Brain microvascular endothelial cell (primary cell): ENCODE measurements around the gene DOCK1.
"Not testable (repeated sequence)": the region's sequence is repeated elsewhere in the genome, so short reads cannot be mapped to it uniquely, and the experiment has no call there.

ENCODE experiments used
- DNase-seq: peaks from one replicate; pipeline ENCODE4 v3.0.0-alpha.2; 2020
- H3K27ac ChIP-seq: fragments of 250-450 bp; sonication (Bioruptor Pico); 2 replicates; pipeline ENCODE4 v1.5.1; 2020; ENCODE audit warnings: mild to moderate bottlenecking, moderate library complexity
- H3K27me3 ChIP-seq: fragments of 250-450 bp; sonication (Bioruptor Pico); replicated peaks from 2 replicates; pipeline ENCODE4 v1.5.1; 2020; ENCODE audit warnings: mild to moderate bottlenecking
- H3K36me3 ChIP-seq: fragments of 250-450 bp; sonication (Bioruptor Pico); replicated peaks from 2 replicates; pipeline ENCODE4 v1.5.1; 2020; ENCODE audit warnings: mild to moderate bottlenecking
- H3K4me3 ChIP-seq: 2 replicates; pipeline ENCODE4 v1.5.1; 2011; ENCODE audit warnings: low read depth, mild to moderate bottlenecking, control low read depth, low read length, moderate library complexity
- in situ Hi-C: cut with HindIII; loops from 2 replicates; pipeline ENCODE4 v1.10.0; 2017; ENCODE audit warnings: low sequenced_read_pairs, low pct_ligation_motif_present
- TF ChIP-seq, protein P1 (sequence below): IDR thresholded peaks from 2 replicates; pipeline ENCODE4 v1.5.1; 2011; ENCODE audit warnings: low read depth, mild to moderate bottlenecking, moderate library complexity, low read length, control low read depth, inconsistent platforms; ENCODE audit errors: missing control alignments

DOCK1 gene

DNA sequence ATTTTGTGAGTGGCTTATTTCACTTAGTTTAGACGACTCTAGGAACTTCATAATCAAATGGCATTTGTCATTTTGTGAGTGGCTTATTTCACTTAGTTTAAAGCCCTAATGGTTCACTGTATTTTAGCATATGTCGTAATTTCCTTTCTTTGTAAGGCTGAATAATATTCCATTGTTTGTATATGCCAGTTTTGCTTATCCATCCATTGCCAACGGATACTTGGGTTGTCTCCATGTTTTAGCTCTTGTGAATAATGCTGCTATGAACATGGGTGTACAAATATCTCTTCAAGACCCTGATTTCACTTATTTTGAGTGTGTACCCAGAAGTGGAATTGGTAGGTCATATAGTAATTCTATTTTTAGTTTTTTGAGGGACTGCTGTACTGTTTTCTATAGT, 31.8 kb downstream of the DOCK1 start:
- TF ChIP-seq, protein P1, sequence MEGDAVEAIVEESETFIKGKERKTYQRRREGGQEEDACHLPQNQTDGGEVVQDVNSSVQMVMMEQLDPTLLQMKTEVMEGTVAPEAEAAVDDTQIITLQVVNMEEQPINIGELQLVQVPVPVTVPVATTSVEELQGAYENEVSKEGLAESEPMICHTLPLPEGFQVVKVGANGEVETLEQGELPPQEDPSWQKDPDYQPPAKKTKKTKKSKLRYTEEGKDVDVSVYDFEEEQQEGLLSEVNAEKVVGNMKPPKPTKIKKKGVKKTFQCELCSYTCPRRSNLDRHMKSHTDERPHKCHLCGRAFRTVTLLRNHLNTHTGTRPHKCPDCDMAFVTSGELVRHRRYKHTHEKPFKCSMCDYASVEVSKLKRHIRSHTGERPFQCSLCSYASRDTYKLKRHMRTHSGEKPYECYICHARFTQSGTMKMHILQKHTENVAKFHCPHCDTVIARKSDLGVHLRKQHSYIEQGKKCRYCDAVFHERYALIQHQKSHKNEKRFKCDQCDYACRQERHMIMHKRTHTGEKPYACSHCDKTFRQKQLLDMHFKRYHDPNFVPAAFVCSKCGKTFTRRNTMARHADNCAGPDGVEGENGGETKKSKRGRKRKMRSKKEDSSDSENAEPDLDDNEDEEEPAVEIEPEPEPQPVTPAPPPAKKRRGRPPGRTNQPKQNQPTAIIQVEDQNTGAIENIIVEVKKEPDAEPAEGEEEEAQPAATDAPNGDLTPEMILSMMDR, result no peak
- no peak for DNase-seq
- Histone ChIP-seq H3K4me3 (no peak overlapping the region), H3K36me3 (no peaks in the 10 kb centered on the region), H3K27me3 (no peaks in the 10 kb centered on the region), H3K27ac (no peak overlapping the region)
- in situ Hi-C loops, result no loop called here

DNA sequence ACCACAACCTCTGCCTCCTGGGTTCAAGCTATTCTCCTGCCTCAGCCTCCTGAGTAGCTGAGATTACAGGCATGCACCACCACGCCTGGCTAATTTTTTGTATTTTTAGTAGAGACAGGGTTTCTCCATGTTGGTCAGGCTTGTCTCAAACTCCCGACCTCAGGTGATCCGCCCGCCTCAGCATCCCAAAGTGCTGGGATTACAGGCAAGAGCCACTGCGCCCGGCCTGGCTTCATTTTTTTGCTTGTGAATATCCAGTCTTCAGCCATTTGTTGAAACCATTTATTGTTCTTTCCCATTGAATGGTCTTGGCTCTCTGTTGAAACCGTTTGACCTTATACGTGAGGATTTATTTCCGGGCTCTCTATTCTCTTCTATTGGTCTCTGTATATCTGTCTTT, 32.9 kb downstream of the DOCK1 start:
- H3K27ac ChIP-seq, in situ Hi-C loops, H3K4me3 ChIP-seq, H3K27me3 ChIP-seq, H3K36me3 ChIP-seq, DNase-seq: not testable (repeated sequence)

DNA sequence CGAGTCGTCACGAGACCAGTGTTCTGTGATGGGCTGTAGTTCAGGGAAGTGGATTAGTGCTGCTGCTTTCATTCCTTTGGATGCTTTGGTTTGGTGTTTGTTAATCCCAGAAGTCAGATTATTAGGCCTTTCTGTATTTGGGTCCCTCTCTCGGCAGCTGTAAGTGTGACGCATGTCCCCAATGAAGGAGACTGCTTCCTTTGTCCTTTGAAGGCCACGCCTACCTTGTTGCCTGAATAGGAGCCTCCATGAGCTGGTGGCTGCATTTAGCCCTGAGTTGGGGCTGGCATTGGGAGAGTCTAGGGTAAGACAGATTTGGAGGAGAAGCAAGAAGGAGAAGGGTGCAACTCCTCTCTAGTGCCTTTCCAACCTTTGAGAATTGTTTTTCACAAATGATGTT, 34.5 kb downstream of the DOCK1 start:
- Histone ChIP-seq H3K27ac (no peak overlapping the region), H3K27me3 (no peaks in the 10 kb centered on the region), H3K4me3 (no peak overlapping the region), H3K36me3 (no peaks in the 10 kb centered on the region)
- no peak for DNase-seq
- TF ChIP-seq, protein P1, result no peak
- in situ Hi-C loops, result no loop called here

DNA sequence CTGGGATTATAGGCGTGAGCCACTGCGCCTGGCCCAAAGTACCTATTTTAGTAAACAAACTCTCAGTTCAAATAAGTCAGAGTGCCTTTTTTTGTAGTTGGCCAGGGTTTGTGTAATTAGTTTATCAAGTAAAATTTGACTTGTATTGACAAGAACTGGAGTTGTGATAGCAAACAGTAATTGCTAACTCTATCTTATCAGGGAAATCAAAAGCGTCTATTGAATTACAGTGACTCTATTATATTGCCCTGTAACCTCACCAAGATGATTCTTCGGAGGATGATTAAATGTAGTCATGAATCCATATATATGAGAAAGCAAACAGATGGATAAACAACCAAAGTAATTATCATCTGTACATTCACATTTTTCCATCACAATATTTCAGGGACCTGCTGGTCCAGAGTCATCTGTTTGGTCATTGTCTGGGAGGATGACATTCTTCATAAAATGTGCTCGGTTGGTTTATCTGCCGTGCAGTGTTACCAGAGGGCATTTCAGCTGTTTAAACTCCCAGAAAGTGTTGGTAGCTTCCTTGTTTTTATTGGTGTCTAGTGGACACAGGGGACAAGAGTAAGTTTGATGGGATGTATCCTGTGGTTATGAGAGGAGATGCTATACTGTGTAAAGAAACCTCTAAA, 35.6 kb downstream of the DOCK1 start:
- TF ChIP-seq, protein P1, result no peak
- no peaks in the 10 kb centered on the region for H3K27me3 ChIP-seq
- H3K36me3 ChIP-seq, result no peaks in the 10 kb centered on the region
- in situ Hi-C loops, result no loop called here
- H3K4me3 ChIP-seq, result no peak overlapping the region
- H3K27ac ChIP-seq, result no peak overlapping the region
- no peak for DNase-seq

DNA sequence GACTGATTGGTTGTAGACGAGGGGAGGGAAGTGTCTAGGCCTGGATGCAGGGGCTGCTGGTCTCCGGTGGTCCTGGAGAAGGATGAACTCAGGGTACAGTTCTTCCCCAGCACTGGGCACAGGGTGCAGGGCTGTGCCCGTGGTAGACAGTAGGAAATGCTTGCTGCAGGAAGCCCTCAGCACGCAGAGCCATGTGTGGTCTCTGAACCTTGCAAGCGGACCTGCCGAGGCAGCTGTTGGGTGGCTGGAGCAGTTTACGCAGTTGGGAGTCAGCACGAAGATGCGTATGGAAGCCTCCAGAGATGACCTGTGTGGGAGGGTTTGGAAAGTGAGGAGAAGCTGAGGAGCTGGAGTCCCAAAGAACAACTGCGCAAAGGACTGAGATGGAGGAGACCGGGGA, 39.0 kb downstream of the DOCK1 start:
- in situ Hi-C loops, result no loop called here
- no peak for DNase-seq
- no peak overlapping the region for H3K27ac ChIP-seq
- TF ChIP-seq, protein P1, result no peak
- no peak overlapping the region for H3K4me3 ChIP-seq
- H3K27me3 ChIP-seq, result no peaks in the 10 kb centered on the region
- H3K36me3 ChIP-seq, result no peaks in the 10 kb centered on the region

DNA sequence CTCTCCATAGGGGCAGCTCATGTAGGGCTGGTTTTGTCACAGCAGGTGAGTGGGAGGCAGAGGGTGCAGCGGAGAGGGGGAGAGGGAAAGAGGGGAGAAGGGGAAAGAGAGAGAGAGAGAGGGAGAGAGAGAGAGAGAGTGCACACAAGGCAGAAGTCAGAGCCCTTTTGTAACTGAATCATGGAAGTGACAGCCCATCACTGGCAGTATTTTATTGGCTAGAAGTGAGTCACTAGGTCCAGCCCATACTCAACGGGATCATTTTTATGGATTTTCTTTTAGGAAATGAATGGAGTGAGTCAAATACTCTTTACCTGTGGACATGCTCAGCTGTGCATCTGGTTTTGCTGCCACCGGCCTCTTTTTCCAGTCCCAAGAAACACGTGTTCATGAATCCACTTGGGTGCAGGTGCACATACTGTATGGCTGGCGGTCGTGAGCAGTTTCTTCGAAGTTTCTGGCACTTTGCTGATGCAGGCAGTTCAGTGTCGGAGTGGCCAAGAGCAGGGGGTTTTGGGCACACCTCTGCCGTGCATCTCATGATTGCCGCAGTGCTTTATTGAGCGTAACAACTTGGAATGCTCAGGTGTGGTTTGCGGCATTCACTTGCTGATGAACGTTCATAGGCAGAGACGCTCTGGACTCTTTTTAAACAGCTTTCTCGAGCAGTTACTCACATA, 40.3 kb downstream of the DOCK1 start:
- Histone ChIP-seq H3K36me3 (no peaks in the 10 kb centered on the region), H3K27me3 (no peaks in the 10 kb centered on the region), H3K4me3 (no peak overlapping the region), H3K27ac (no peak overlapping the region)
- in situ Hi-C loops, result no loop called here
- no peak for DNase-seq
- TF ChIP-seq, protein P1, result no peak
